Activated T-helper 17 cell treated with anti-CD3 and anti-CD28 coated beads, Interleukin-2, amount 50 U/mL, for 72 hours (primary cell): ENCODE results near the gene PPP2R5E. TPM values are rescaled to one million over a fixed set of nuclear protein-coding genes. Genes with fewer than 3 reads are reported as not detected.
"Not testable (repeated sequence)": the region's sequence is repeated elsewhere in the genome, so short reads cannot be mapped to it uniquely, and the experiment has no call there.

Source experiments
- ATAC-seq: fragments of 150-1000 bp; cut with Tn5 transposase; replicated peaks from 2 replicates; pipeline ENCODE4 v1.10.0; 2021; ENCODE audit warnings: mild to moderate bottlenecking, moderate library complexity
- H3K27ac Mint-ChIP-seq: one replicate; pipeline ENCODE4 v1.8.0; 2022; ENCODE audit warnings: mixed read lengths
- H3K27me3 Mint-ChIP-seq: one replicate; pipeline ENCODE4 v1.8.0; 2022; ENCODE audit warnings: mixed read lengths
- H3K36me3 Mint-ChIP-seq: one replicate; pipeline ENCODE4 v1.8.0; 2022; ENCODE audit warnings: low read depth, mild to moderate bottlenecking, mixed read lengths
- H3K4me1 Mint-ChIP-seq: one replicate; pipeline ENCODE4 v1.8.0; 2022; ENCODE audit warnings: mixed read lengths
- H3K4me3 Mint-ChIP-seq: one replicate; pipeline ENCODE4 v1.8.0; 2022; ENCODE audit warnings: mild to moderate bottlenecking, mixed read lengths
- H3K9me3 Mint-ChIP-seq: one replicate; pipeline ENCODE4 v1.8.0; 2022; ENCODE audit warnings: mixed read lengths
- total RNA-seq, 2 donors: library from RNA; stranded (reverse); gene quantifications; one replicate each; pipeline ENCODE4 v1.2.3, GENCODE V29; 2022

The PPP2R5E gene
- total RNA-seq, 2 donors from 2014 or later: 27.0 to 43.4 TPM

GRCh38 chr14:63383776-63384367 lies 159.3 kb downstream of the PPP2R5E start:
- no peaks in the 10 kb centered on the region for H3K27me3 Mint-ChIP-seq
- H3K4me1 Mint-ChIP-seq: peaks cover 8% of the 10 kb centered on the region
- peak; percentile 98 for ATAC-seq
- peaks cover 86% of the 10 kb centered on the region for H3K36me3 Mint-ChIP-seq
- no peaks in the 10 kb centered on the region for H3K9me3 Mint-ChIP-seq
- H3K4me3 Mint-ChIP-seq: no peak overlapping the region
- H3K27ac Mint-ChIP-seq: peak overlapping the region; percentile 51

GRCh38 chr14:63378444-63378843 lies 164.7 kb downstream of the PPP2R5E start:
- H3K9me3 Mint-ChIP-seq: no peaks in the 10 kb centered on the region
- no peak for ATAC-seq
- no peaks in the 10 kb centered on the region for H3K27me3 Mint-ChIP-seq
- no peaks in the 10 kb centered on the region for H3K4me1 Mint-ChIP-seq
- no peak overlapping the region for H3K4me3 Mint-ChIP-seq
- peaks cover 89% of the 10 kb centered on the region for H3K36me3 Mint-ChIP-seq
- no peak overlapping the region for H3K27ac Mint-ChIP-seq

GRCh38 chr14:63375769-63376168 lies 167.4 kb downstream of the PPP2R5E start:
- ATAC-seq: no peak
- H3K4me3 Mint-ChIP-seq: no peak overlapping the region
- peaks cover 78% of the 10 kb centered on the region for H3K36me3 Mint-ChIP-seq
- no peaks in the 10 kb centered on the region for H3K9me3 Mint-ChIP-seq
- H3K27me3 Mint-ChIP-seq: no peaks in the 10 kb centered on the region
- no peak overlapping the region for H3K27ac Mint-ChIP-seq
- H3K4me1 Mint-ChIP-seq: no peaks in the 10 kb centered on the region

GRCh38 chr14:63371613-63372012 lies 171.6 kb downstream of the PPP2R5E start:
- not testable (repeated sequence) for H3K27ac Mint-ChIP-seq, H3K27me3 Mint-ChIP-seq, H3K9me3 Mint-ChIP-seq, ATAC-seq, H3K4me1 Mint-ChIP-seq, H3K4me3 Mint-ChIP-seq
- H3K36me3 Mint-ChIP-seq: peaks cover 48% of the 10 kb centered on the region

- no peaks in the 10 kb centered on the region for H3K4me1 Mint-ChIP-seq
- H3K27ac Mint-ChIP-seq: no peak overlapping the region
- H3K9me3 Mint-ChIP-seq: no peaks in the 10 kb centered on the region
- H3K4me3 Mint-ChIP-seq: no peak overlapping the region
- H3K27me3 Mint-ChIP-seq: no peaks in the 10 kb centered on the region
- peak; percentile 37 for ATAC-seq
- peaks cover 42% of the 10 kb centered on the region for H3K36me3 Mint-ChIP-seq
Measured at GRCh38 chr14:63371033-63371432, 172.1 kb downstream of the PPP2R5E start.

GRCh38 chr14:63367742-63368364 lies 175.3 kb downstream of the PPP2R5E start:
- H3K36me3 Mint-ChIP-seq: peaks cover 13% of the 10 kb centered on the region
- H3K27me3 Mint-ChIP-seq: no peaks in the 10 kb centered on the region
- H3K4me1 Mint-ChIP-seq: no peaks in the 10 kb centered on the region
- no peaks in the 10 kb centered on the region for H3K9me3 Mint-ChIP-seq
- ATAC-seq: no peak
- no peak overlapping the region for H3K27ac Mint-ChIP-seq
- no peak overlapping the region for H3K4me3 Mint-ChIP-seq

GRCh38 chr14:63362389-63362819 lies 180.8 kb downstream of the PPP2R5E start:
- no peak overlapping the region for H3K4me3 Mint-ChIP-seq
- H3K27ac Mint-ChIP-seq: no peak overlapping the region
- no peaks in the 10 kb centered on the region for H3K27me3 Mint-ChIP-seq
- peaks cover 4% of the 10 kb centered on the region for H3K4me1 Mint-ChIP-seq
- ATAC-seq: no peak
- H3K9me3 Mint-ChIP-seq: no peaks in the 10 kb centered on the region
- no peaks in the 10 kb centered on the region for H3K36me3 Mint-ChIP-seq

GRCh38 chr14:63361790-63362189 lies 181.4 kb downstream of the PPP2R5E start:
- H3K36me3 Mint-ChIP-seq: no peaks in the 10 kb centered on the region
- H3K4me3 Mint-ChIP-seq: no peak overlapping the region
- H3K27me3 Mint-ChIP-seq: peaks cover under 1% of the 10 kb centered on the region
- peaks cover 4% of the 10 kb centered on the region for H3K4me1 Mint-ChIP-seq
- no peaks in the 10 kb centered on the region for H3K9me3 Mint-ChIP-seq
- ATAC-seq: no peak
- no peak overlapping the region for H3K27ac Mint-ChIP-seq

GRCh38 chr14:63357841-63358240 lies 185.3 kb downstream of the PPP2R5E start:
- no peak overlapping the region for H3K4me3 Mint-ChIP-seq
- no peaks in the 10 kb centered on the region for H3K9me3 Mint-ChIP-seq
- no peak overlapping the region for H3K27ac Mint-ChIP-seq
- peaks cover 6% of the 10 kb centered on the region for H3K27me3 Mint-ChIP-seq
- H3K4me1 Mint-ChIP-seq: peaks cover 4% of the 10 kb centered on the region
- no peaks in the 10 kb centered on the region for H3K36me3 Mint-ChIP-seq
- ATAC-seq: no peak

- H3K4me3 Mint-ChIP-seq: no peak overlapping the region
- H3K4me1 Mint-ChIP-seq: no peaks in the 10 kb centered on the region
- no peaks in the 10 kb centered on the region for H3K9me3 Mint-ChIP-seq
- H3K27ac Mint-ChIP-seq: no peak overlapping the region
- ATAC-seq: no peak
- no peaks in the 10 kb centered on the region for H3K36me3 Mint-ChIP-seq
- peaks cover 27% of the 10 kb centered on the region for H3K27me3 Mint-ChIP-seq
Measured at GRCh38 chr14:63345826-63346225, 197.4 kb downstream of the PPP2R5E start.

- no peaks in the 10 kb centered on the region for H3K9me3 Mint-ChIP-seq
- no peaks in the 10 kb centered on the region for H3K4me1 Mint-ChIP-seq
- H3K27me3 Mint-ChIP-seq: peaks cover 32% of the 10 kb centered on the region
- H3K36me3 Mint-ChIP-seq: no peaks in the 10 kb centered on the region
- H3K4me3 Mint-ChIP-seq: no peak overlapping the region
- ATAC-seq: no peak
- no peak overlapping the region for H3K27ac Mint-ChIP-seq
Measured at GRCh38 chr14:63344336-63344735, 198.8 kb downstream of the PPP2R5E start.

GRCh38 chr14:63343878-63344277 lies 199.3 kb downstream of the PPP2R5E start:
- no peak overlapping the region for H3K4me3 Mint-ChIP-seq
- H3K36me3 Mint-ChIP-seq: no peaks in the 10 kb centered on the region
- H3K27ac Mint-ChIP-seq: no peak overlapping the region
- no peaks in the 10 kb centered on the region for H3K4me1 Mint-ChIP-seq
- no peak for ATAC-seq
- H3K9me3 Mint-ChIP-seq: no peaks in the 10 kb centered on the region
- peaks cover 32% of the 10 kb centered on the region for H3K27me3 Mint-ChIP-seq

GRCh38 chr14:63342371-63342770 lies 200.8 kb downstream of the PPP2R5E start:
- Mint-ChIP-seq H3K27me3 (peaks cover 33% of the 10 kb centered on the region), H3K4me3 (no peak overlapping the region), H3K27ac (no peak overlapping the region), H3K9me3 (no peaks in the 10 kb centered on the region), H3K36me3 (no peaks in the 10 kb centered on the region), H3K4me1 (no peaks in the 10 kb centered on the region)
- ATAC-seq: no peak

GRCh38 chr14:63328787-63329737 lies 214.1 kb downstream of the PPP2R5E start:
- Mint-ChIP-seq H3K4me3 (no peak overlapping the region), H3K27me3 (peaks cover 21% of the 10 kb centered on the region), H3K4me1 (no peaks in the 10 kb centered on the region), H3K9me3 (no peaks in the 10 kb centered on the region), H3K36me3 (no peaks in the 10 kb centered on the region), H3K27ac (no peak overlapping the region)
- ATAC-seq: no peak

GRCh38 chr14:63326840-63327239 lies 216.3 kb downstream of the PPP2R5E start:
- Mint-ChIP-seq H3K27me3 (peaks cover 14% of the 10 kb centered on the region), H3K4me1 (no peaks in the 10 kb centered on the region), H3K9me3 (no peaks in the 10 kb centered on the region), H3K36me3 (no peaks in the 10 kb centered on the region), H3K4me3 (no peak overlapping the region), H3K27ac (no peak overlapping the region)
- no peak for ATAC-seq
